LHCN-M2 (cell line): ENCODE results near the gene STARD3NL. TPM values are rescaled to one million over a fixed set of nuclear protein-coding genes. Genes with fewer than 3 reads are reported as not detected.
"Not testable (repeated sequence)": the region's sequence is repeated elsewhere in the genome, so short reads cannot be mapped to it uniquely, and the experiment has no call there.

ENCODE experiments used
- DNase-seq: peaks from one replicate; pipeline ENCODE4 v3.0.0-alpha.2; 2012; ENCODE audit warnings: low read depth
- polyA plus RNA-seq: library from polyadenylated mRNA; unstranded; fragments of >200 nt; gene quantifications from one replicate; pipeline ENCODE4 v1.2.1, GENCODE V29; 2012; ENCODE audit warnings: missing spikeins
- total RNA-seq: library from RNA; depleted of rRNA; stranded (reverse); fragments of >200 nt; gene quantifications from 2 replicates; pipeline ENCODE4 v1.2.3, GENCODE V29; 2014; rRNA removed

STARD3NL gene, protein sequence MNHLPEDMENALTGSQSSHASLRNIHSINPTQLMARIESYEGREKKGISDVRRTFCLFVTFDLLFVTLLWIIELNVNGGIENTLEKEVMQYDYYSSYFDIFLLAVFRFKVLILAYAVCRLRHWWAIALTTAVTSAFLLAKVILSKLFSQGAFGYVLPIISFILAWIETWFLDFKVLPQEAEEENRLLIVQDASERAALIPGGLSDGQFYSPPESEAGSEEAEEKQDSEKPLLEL
- 114 and 127 TPM in 2 replicates for total RNA-seq
- polyA plus RNA-seq, result 54.1 TPM

GRCh38 chr7:38178004-38178694 is at the start of gene STARD3NL:
STARD3NL (plus strand) TSS chr7:38178245; CDS start chr7:38207505, 29,260 bp downstream.
- peak; percentile 100 for DNase-seq

DNA sequence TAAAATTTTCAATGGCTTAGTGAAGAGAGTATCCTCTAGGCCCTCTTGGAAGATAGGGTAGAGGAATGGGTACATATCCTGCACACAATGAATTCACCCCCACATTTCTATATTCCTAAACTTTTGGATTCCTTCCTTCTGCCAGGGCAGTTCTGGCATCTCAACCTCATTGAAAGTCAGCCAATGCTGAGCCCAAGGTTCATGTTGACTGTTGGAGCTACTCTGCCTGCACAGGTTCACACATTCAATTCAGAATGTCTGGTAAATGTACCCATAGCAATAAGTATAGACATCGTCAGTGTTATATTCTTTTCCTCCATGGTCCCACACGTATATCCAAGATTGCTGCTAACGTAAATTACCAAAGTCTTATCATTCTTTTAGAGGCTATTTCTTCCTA is 48.9 kb upstream of the STARD3NL start:
- DNase-seq, result no peak

GRCh38 chr7:38129579-38129978 is 48.5 kb upstream of the STARD3NL start:
- no peak for DNase-seq

- no peak for DNase-seq
These were observed 39.9 kb upstream of the STARD3NL start for GRCh38 chr7:38138171-38138570.

GRCh38 chr7:38141187-38141586 is 36.9 kb upstream of the STARD3NL start:
- DNase-seq, result no peak

GRCh38 chr7:38142736-38143135 is 35.3 kb upstream of the STARD3NL start:
- peak; percentile 6 for DNase-seq

DNA sequence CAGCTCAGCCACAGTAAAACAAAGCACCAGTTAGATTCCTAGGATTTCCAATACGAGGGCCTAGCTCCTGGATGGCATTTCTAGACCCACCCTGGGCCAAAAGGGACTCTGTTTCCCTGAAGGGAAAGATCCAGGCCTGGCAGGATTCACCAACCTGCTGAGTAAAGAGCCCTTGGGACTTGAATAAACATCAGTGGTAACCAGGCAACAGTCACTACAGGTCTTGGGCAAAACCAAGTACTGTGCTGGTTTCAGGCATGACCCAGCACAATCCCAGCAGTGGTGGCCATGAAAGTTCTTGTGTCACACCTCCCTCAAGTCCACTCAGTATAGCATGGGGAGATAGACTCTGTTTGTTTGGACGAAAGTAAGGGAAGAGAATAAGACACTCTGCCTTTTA is 31.0 kb upstream of the STARD3NL start:
- no peak for DNase-seq

DNA sequence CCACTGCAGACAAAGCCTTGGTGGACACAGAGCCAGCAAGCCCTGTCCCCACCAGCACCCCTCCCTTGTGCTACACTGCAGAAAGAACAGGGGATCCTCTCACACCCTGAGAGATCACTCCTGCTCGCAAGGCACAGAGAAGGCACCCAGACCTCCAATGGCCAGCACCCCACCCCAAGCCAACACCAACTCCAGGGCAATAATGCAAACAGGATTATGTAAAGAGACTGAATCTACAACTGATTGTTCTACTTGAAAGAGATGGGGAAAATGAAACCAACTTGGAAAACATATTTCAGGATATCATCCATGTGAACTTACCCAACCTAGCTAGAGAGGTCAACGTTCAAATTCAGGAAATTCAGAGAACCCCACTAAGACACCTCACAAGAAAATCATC is 26.5 kb upstream of the STARD3NL start:
- DNase-seq, result no peak

GRCh38 chr7:38153515-38153914 is 24.5 kb upstream of the STARD3NL start:
- DNase-seq, result no peak

- DNase-seq, result no peak
These were observed 23.8 kb upstream of the STARD3NL start for GRCh38 chr7:38154278-38154677.

- DNase-seq, result no peak
These were observed 18.0 kb upstream of the STARD3NL start for GRCh38 chr7:38160003-38160571.

GRCh38 chr7:38162036-38162435 is 16.0 kb upstream of the STARD3NL start:
- DNase-seq, result no peak

DNA sequence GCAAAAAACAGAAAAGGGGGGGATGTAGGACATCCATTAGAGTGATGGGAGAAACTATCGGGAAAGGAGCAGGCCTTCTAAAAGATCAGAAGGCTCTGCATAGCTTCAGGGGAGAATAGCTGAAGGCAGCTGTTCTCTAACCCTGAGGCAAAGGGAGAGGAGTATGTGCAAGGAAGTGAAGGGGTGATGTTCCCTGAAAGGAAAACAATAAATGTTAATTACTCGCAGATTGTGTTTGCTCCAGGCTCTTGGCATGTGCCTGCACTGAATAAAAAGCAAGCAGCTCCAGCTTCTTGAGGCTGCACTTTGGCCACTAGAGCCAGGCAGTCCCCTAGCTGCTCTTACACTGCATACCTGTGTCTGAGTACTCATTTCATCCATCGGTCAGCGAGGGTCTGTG is 14.4 kb upstream of the STARD3NL start:
- no peak for DNase-seq

- no peak for DNase-seq
These were observed 9.0 kb upstream of the STARD3NL start for GRCh38 chr7:38168890-38169570.

- peak; percentile 98 for DNase-seq
These were observed 8.2 kb upstream of the STARD3NL start for GRCh38 chr7:38169847-38170246.

- DNase-seq, result no peak
These were observed 6.2 kb upstream of the STARD3NL start for GRCh38 chr7:38171623-38172391.

- not testable (repeated sequence) for DNase-seq
These were observed 2.5 kb upstream of the STARD3NL start for GRCh38 chr7:38175547-38175946.

DNA sequence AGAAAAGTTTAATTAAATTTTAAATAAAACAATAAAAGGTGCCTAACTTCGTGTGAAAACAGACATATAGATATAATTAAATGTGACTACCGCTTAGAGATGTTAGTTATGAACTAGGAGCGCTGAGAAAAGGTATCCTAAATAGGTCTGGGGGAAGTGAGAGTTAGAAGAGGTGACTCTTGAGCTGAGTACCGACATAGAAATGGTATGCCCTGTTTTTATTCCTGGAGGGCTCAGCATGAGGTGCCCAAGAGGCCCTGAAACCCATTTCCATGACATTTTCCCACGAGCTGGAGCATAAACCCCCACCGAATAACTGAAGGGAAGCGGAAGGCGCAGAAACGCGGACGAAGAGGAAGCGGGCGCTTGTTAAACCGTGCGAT is 433 bp upstream of the STARD3NL start:
- no peak for DNase-seq

GRCh38 chr7:38178695-38179344 is 775 bp downstream of the STARD3NL start:
- peak; percentile 68 for DNase-seq

- DNase-seq, result no peak
These were observed 1.8 kb downstream of the STARD3NL start for GRCh38 chr7:38179776-38180226.

DNA sequence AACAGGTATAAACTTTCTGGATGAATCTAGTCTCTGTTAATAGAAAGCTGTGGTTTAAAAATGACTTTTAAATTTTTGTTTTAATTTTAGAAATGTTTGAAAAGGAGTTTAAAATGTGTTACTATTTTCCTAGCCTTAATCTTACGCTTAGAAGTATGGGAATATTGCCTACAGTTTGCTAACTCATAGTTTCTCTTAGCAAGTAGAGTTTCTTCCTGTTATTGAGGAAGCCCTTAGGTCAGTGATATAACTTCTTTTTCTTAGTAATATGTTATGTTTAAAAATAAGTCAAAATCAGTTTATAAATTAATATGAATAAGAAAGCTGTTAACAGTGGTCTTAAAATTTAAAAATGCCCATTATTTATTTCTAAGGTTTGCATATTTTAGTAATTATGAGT is 3.1 kb downstream of the STARD3NL start:
- DNase-seq, result no peak
